ENCODE data around the gene TMEM43. TPM values are rescaled to one million over a fixed set of nuclear protein-coding genes. Genes with fewer than 3 reads are reported as not detected.

TMEM43 gene
- total and polyA plus RNA-seq, 8 donors = 11.2 to 31.2 (median 17.6) TPM

DNA sequence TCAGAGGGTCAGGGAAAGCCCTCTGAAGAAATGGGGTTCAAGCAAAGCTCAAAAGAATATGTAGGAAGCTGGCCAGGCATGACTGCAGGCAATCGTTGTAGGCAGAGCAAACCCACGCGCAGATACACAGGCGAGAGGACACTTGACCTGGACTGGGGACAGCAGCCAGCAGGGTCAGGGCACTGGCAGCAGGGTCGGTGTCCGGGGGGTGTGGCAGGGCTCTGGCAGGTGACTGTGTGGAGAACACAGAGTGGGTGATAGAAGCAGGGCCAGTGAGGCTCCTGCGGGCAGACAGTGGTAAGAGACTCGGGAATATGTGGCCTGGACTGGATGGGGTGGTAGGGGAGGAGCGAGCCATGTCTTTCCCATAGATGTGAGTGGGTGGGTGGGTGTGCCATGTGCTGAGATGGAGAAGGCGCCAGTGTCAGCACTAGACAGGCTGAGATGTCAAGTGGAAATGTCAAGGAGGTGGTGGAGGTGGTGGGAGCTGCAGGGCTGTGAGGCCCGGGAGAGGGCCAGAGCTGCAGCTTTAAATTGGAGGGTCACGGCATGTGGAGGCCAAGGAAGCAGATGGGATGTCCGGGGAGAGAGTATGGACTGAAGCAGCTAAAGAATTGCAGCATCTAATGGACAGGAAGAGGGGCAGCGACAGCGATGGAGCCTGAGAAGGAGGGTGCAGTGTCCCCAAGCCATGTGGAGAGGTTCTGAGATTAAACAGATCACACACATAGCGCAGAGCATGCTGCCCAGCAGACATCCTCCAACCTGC, 13.4 kb downstream of the TMEM43 start:
- TF ChIP-seq, protein P1, sequence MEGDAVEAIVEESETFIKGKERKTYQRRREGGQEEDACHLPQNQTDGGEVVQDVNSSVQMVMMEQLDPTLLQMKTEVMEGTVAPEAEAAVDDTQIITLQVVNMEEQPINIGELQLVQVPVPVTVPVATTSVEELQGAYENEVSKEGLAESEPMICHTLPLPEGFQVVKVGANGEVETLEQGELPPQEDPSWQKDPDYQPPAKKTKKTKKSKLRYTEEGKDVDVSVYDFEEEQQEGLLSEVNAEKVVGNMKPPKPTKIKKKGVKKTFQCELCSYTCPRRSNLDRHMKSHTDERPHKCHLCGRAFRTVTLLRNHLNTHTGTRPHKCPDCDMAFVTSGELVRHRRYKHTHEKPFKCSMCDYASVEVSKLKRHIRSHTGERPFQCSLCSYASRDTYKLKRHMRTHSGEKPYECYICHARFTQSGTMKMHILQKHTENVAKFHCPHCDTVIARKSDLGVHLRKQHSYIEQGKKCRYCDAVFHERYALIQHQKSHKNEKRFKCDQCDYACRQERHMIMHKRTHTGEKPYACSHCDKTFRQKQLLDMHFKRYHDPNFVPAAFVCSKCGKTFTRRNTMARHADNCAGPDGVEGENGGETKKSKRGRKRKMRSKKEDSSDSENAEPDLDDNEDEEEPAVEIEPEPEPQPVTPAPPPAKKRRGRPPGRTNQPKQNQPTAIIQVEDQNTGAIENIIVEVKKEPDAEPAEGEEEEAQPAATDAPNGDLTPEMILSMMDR (IDR thresholded peaks at IDR 0.05) = no peak
- peak in 1 of 6 donors; percentile 10 for DNase-seq
- Histone ChIP-seq H3K4me1 (no peaks in the 10 kb centered on the region), H3K4me3 (no peak overlapping the region), H3K27ac (no peak overlapping the region), H3K36me3 (peaks cover 0 to 42% (median 9%) of the 10 kb centered on the region in 3 donors), H3K27me3 (no peaks in the 10 kb centered on the region), H3K9me3 (no peaks in the 10 kb centered on the region)
- no peak for FAIRE-seq
- intact Hi-C loops (cut with DNase I) = no loop called here
- no peak for ATAC-seq
- WGBS, 2 donors = 90 to 92% methylated on average over 16 of the region's 16 CpGs

DNA sequence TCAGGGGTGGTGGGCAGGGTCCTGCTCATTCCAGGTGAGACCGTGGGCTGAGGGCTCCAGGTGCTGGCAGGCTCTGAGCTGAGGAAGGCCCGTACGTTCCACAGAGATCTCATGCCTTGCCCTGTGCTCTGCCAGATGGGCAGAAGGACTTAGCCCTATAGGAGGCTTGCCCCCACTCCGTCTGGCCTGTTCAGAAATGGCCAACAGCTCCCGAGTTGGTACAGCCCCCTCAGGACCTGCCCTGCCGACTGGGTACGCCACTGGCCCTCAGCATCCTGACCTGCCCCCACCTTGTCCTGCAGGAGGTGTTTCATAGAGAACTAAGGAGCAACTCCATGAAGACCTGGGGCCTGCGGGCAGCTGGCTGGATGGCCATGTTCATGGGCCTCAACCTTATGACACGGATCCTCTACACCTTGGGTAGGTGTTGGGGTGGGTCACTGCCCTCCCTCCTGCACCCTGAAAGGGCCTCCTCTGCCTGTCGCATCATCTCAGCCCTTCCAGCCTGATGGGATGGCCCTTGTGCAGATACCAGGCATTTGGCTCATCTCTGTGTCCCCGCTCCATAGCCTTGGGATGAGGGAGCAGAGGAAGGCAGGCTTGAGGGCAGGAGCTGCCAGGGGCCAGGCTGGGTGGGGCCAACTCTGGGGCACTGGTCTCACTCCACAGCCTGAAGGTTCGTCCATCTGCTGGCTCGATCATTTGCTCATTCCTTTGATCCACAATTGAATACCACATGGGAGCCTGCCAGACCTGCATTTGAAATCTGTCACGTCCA, 14.2 kb downstream of the TMEM43 start:
- no peak for FAIRE-seq
- H3K27me3 ChIP-seq = no peaks in the 10 kb centered on the region
- peaks cover 0 to 34% (median 9%) of the 10 kb centered on the region in 3 donors for H3K36me3 ChIP-seq
- peak in 1 of 6 donors; percentile 10 for DNase-seq
- no peak for ATAC-seq
- H3K9me3 ChIP-seq = no peaks in the 10 kb centered on the region
- intact Hi-C loops (cut with DNase I) = no loop called here
- no peak overlapping the region for H3K4me3 ChIP-seq
- TF ChIP-seq, protein P1 (IDR thresholded peaks at IDR 0.05) = no peak
- peaks cover 1 to 5% (median 2%) of the 10 kb centered on the region in 3 donors for H3K4me1 ChIP-seq
- H3K27ac ChIP-seq = no peak overlapping the region
- WGBS, 2 donors = 85 to 86% methylated on average over 14 of the region's 14 CpGs

DNA sequence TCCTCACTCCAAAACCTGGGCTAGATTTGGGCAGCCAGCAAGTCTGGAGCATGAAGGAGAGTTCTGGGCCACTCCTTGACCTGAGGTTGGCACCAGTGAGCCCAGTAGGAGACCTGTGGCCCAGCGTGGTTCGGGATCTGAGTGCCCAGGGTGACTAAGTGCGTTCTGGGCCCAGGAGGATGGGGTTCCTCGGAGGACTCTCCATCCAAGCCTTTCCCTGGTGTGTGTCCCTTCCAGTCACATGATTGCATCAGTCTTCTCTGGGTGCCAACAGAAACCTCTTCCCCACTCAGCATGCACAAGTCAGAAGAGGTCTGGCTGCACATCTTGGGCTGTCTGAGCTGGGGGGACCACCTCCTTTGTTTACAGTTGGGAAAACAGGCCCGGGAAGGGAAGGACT, 14.9 kb downstream of the TMEM43 start:
- TF ChIP-seq, protein P1 (IDR thresholded peaks at IDR 0.05) = no peak
- peaks cover 0 to 27% (median 3%) of the 10 kb centered on the region in 3 donors for H3K36me3 ChIP-seq

DNA sequence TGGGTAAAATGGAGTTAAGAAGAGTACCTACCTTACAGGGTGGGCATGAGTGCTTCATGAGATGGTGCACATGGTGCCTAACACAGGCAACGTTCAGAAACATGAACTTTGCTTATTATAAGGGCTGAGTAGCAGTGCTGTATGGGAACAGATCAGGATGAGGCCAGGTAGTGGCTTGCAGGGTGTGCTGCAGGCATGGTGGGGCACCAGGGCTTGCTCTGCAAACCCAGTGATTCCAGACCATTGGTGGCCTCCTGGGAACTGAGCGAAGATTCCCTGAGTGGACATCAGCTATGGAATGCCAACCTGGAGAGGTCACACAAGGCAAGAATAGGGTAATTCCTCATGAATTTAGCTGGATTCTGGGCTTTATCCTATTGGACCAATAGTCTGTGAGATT, 15.8 kb downstream of the TMEM43 start:
- no peak for FAIRE-seq
- no peak overlapping the region for H3K4me3 ChIP-seq
- TF ChIP-seq, protein P1 (IDR thresholded peaks at IDR 0.05) = no peak
- ATAC-seq = no peak
- no peak overlapping the region for H3K27ac ChIP-seq
- no peak for DNase-seq
- 83 to 86% methylated on average over 2 of the region's 2 CpGs for WGBS, 2 donors
- intact Hi-C loops (cut with DNase I) = no loop called here
- no peaks in the 10 kb centered on the region for H3K27me3 ChIP-seq
- peaks cover 0 to 22% (median 5%) of the 10 kb centered on the region in 3 donors for H3K36me3 ChIP-seq
- H3K9me3 ChIP-seq = no peaks in the 10 kb centered on the region
- H3K4me1 ChIP-seq = peaks cover 10 to 16% (median 13%) of the 10 kb centered on the region in 3 donors

More for the DNA sequence above, 14.9 kb downstream of the TMEM43 start:
- intact Hi-C loops (cut with DNase I) = no loop called here
- Histone ChIP-seq H3K27ac (no peak overlapping the region), H3K4me3 (no peak overlapping the region), H3K4me1 (peaks cover 7 to 10% (median 7%) of the 10 kb centered on the region in 3 donors), H3K27me3 (no peaks in the 10 kb centered on the region), H3K9me3 (no peaks in the 10 kb centered on the region)
- ATAC-seq (no peak), FAIRE-seq (no peak), DNase-seq (no peak)
- 79 to 80% methylated on average over 5 of the region's 5 CpGs for WGBS, 2 donors
